KG1 (cell line): ENCODE measurements around the gene LZTS3.
"Not testable (repeated sequence)": the region's sequence is repeated elsewhere in the genome, so short reads cannot be mapped to it uniquely, and the experiment has no call there.

Experiments used
- DNase-seq: peaks from one replicate; lab custom pipeline; 2025; lab: John Stamatoyannopoulos, UW

The LZTS3 gene

GRCh38 chr20:3167738-3168078, 5.6 kb downstream of the LZTS3 start:
- no peak for DNase-seq

- DNase-seq, result no peak
Observed at GRCh38 chr20:3166913-3167342, 6.4 kb downstream of the LZTS3 start.

DNA sequence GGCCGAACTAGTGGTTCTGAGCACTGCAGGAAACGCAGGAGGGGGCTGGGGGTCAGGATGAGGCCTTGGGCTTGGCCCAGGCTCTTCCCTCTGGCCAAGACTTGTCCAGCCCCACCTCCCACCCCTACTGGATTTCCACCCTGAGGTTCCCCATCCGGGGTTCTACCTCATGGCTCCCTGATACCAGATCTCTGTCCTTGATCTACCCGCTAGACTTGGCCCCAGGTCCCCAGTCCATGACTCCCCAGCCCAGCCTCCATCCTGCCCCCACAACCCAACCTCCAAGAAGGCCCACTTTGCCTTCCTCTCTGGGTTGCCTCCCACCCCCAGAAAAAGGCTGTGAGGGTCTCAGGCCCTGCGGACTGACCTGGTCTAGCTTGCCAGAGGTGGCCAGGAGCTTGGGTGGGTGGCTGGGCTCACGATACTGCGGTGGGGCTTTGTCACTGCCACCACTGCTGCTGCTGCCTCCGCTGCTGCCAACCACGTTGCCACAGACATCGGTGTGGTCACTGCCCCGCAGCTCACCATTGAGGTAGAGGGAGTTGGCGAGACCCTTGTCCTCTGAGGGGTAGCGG, 6.9 kb downstream of the LZTS3 start:
- DNase-seq, result no peak

DNA sequence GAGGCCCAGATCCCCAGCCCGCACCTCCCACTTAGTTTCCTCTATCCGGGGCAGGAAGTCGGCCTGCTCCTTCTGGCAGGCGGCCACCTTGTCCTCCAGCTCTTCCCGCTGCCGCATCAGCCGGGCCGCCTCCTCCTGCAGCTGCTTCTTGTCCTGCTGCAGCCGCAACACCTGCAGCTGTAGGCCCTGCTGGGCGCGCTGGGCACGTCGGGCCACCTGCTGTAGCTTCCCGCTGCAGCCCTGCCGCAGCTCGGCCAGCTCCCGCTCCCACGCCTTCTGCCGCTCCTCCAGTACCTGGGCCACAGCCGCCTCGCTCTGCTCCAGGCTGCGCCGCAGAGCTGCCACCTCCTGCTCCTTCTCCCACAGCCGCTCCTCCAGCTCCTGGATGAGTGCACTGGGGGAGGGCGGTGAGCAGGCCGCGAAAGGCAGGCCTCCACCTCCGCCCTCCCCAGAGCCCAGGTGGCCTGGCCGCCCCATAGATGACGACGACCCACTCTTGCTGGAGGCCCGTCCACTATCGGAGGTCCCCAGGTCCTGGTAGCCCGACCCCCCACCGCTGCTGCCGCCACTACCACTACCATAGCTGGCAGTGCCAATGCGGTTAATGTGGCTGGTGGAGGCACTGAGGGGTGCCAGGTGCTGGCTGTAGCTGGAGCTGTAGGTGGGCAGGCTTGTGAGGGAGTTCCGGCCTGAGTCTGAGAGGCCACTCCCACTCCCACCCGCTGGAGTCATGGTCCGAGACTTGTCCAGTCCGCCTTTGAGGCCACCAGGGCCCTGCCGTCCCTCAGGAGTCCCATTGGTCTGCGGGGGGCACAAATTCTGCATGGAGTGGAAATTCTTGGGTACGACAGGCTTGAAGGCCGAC, 7.6 kb downstream of the LZTS3 start:
- no peak for DNase-seq

GRCh38 chr20:3164763-3165410, 8.5 kb downstream of the LZTS3 start:
- no peak for DNase-seq

DNA sequence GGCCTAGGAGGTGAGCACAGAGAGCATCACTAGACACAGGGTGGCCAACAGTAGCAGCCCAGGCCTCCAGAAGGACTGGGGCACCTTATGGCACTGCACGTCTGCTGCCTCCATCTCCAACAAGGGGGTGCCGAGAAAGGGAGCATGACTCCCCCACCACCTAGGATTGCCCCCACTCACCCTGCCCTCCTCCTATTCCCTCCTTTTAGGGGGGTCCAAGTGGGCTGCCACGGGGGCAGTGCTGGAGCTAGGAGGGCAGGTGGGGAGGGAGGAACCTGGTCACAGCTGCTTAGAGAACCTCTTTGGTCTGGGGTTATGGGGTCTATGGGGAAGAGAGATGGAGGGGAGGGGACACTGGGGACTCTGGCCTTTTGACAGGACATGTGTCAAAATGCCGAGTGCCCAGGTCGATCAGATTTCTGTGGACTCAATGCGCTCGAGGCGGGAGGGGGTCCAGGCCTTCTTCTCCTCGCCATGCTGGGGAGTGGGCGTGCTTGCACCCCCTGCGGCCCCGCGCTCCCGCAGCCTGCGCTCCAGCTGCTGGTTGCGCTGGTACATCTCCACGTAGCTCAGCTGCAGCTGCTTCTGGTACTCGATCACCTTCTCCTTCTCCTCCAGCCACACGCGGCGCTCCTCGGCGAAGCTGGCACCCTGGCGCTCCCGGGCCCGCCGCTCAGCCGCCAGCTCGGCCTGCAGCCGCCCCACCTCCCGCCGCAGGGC, 9.1 kb downstream of the LZTS3 start:
- DNase-seq, result no peak

- no peak for DNase-seq
Observed at GRCh38 chr20:3163099-3164042, 10.0 kb downstream of the LZTS3 start.

- DNase-seq, result no peak
Observed at GRCh38 chr20:3162080-3162611, 11.2 kb downstream of the LZTS3 start.

GRCh38 chr20:3161316-3162079, 11.9 kb downstream of the LZTS3 start:
- DNase-seq, result no peak

DNA sequence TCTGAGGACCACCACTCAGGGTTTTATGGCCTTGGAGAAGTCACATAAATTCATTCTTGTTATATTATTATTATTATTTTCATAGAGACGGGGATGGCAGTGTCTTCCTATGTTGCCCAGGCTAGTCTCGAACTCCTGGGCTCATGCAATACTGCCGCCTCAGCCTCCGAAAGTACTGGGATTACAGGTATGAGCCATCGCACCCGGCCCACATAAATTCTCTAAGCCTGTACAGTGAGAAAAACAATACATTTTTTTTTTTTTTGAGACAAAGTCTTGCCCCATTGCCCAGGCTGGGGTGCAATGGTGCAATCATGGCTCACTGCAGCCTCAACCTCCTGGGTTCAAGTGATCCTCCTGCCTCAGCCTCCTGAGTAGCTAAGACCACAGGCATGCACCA, 12.9 kb downstream of the LZTS3 start:
- no peak for DNase-seq

- DNase-seq, result no peak
Observed at GRCh38 chr20:3158968-3159431, 14.3 kb downstream of the LZTS3 start.

- DNase-seq, result no peak
Observed at GRCh38 chr20:3157817-3158216, 15.5 kb downstream of the LZTS3 start.

GRCh38 chr20:3156811-3157619, 16.3 kb downstream of the LZTS3 start:
- DNase-seq, result no peak

- not testable (repeated sequence) for DNase-seq
Observed at GRCh38 chr20:3152057-3152644, 21.2 kb downstream of the LZTS3 start.

- DNase-seq, result no peak
Observed at GRCh38 chr20:3150908-3151307, 22.4 kb downstream of the LZTS3 start.

DNA sequence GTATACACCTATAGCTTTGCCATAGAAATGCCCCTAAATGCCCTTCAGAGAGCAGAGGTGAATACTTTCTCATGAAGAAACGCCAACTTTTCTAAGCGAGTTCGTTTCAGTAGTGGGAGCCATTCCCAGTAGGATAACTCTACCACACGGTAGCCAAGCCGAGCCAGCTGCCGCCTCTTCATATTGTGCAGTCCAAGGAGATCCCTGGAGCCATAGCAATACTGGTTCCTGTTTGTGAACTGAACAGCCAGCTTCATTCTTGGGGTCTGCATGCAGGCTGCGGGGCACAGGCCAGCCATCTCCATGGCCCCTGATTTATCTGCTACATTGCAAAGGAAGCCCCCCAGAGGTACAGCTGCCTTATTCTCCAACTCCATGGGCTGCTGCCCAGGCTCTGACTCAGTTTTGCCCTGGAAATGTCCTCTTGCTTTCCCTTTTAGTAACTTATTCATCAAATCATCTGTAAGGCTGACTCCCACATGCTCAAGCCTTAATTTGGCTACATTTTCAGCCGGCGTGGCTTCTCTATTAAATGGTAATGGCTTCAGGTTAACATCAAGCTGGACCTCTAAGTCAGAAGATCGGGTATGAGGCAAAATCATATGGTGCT, 26.5 kb downstream of the LZTS3 start:
- DNase-seq, result no peak

DNA sequence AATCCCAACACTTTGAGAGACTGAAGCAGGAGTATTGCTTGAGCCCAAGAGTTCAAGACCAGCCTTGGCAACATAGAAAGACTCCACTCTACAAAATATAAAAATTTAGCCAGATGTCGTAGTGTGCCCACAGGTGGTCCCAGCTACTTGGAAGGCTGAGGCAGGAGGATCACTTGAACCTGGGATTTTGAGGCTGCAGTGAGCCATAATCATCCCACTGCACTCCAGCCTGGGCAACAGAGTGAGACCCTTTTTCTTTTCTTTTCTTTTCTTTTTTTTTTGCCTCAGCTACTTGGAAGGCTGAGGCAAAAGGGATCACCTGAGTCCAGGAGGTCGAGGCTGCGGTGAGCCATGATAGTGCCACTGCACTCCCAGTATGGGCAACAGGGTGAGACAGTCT, 31.6 kb downstream of the LZTS3 start:
- no peak for DNase-seq

GRCh38 chr20:3137492-3137891, 35.9 kb downstream of the LZTS3 start:
- no peak for DNase-seq
